HCT116 (cell line): ENCODE measurements around the gene TTLL9. TPM values are rescaled to one million over a fixed set of nuclear protein-coding genes. Genes with fewer than 3 reads are reported as not detected.
"Not testable (repeated sequence)": the region's sequence is repeated elsewhere in the genome, so short reads cannot be mapped to it uniquely, and the experiment has no call there.

Source experiments
- ATAC-seq: fragments of 200-7000 bp; cut with Tn5 transposase; 2 replicates; pipeline ENCODE4 v1.9.1; 2020; ENCODE audit warnings: mild to moderate bottlenecking, moderate library complexity
- BruUV-seq: library from RNA; stranded (reverse); fragments of 400-500 nt; replicated peaks from 2 replicates; lab custom pipeline; 2021; lab: Mats Ljungman, UMichigan
- CTCF ChIA-PET: fragments of 300-600 bp; sonication (Branson Sonifier 250); formaldehyde crosslinking; loops from one replicate; lab custom pipeline; 2021; ENCODE audit warnings: antibody characterized with exemption; lab: Charles Lee
- POLR2A ChIA-PET: fragments of 300-600, 350-600 bp; sonication (Branson Sonifier 250); formaldehyde crosslinking; loops from one replicate; lab custom pipeline; 2021; ENCODE audit warnings: antibody characterized with exemption; lab: Charles Lee
- RAD21 ChIA-PET, 2 experiments: fragments of 300-600 bp; sonication (Branson Sonifier 250); formaldehyde crosslinking; loops; one replicate each; lab custom pipeline; 2023; ENCODE audit warnings: low total read pairs in 2 of 2; ENCODE audit not compliant: uncharacterized antibody in 2 of 2, unreplicated experiment in 2 of 2, low non-redundant PET in 1 of 2; lab: Charles Lee
- DNase-seq: peaks from one replicate; pipeline ENCODE4 v3.0.0-alpha.2; 2010; ENCODE audit warnings: low read depth, low spot score
- H2AFZ ChIP-seq: fragments of 200-600 bp; shearing (Covaris generic), sonication (generic); 2 replicates; pipeline ENCODE4 v1.6.1; 2017; ENCODE audit warnings: low read depth, mixed run types, mixed read lengths, antibody characterized with exemption, low read length; ENCODE audit not compliant: poor library complexity, severe bottlenecking
- H3K27ac ChIP-seq: 2 replicates; pipeline ENCODE4 v1.5.1; 2012; ENCODE audit warnings: low read depth, low read length
- H3K27me3 ChIP-seq: fragments of 200-600 bp; sonication (generic); 2 replicates; pipeline ENCODE4 v1.6.1; 2016; ENCODE audit warnings: mixed run types, low read length, mixed read lengths; ENCODE audit not compliant: insufficient read depth
- H3K36me3 ChIP-seq, 2 experiments: fragments of 200-500 bp in 1 of 2; fragments of 200-600 bp in 1 of 2; sonication (Bioruptor generic) in 1 of 2; sonication (generic) in 1 of 2; 2 replicates each; pipeline versions ENCODE4 v1.5.1 to v1.6.1; 2014 to 2016; ENCODE audit warnings: low read length in 2 of 2, inconsistent platforms in 1 of 2, mixed read lengths in 1 of 2, mixed run types in 1 of 2; ENCODE audit not compliant: insufficient read depth in 2 of 2, control insufficient read depth in 1 of 2
- H3K4me1 ChIP-seq, 2 experiments: fragments of 200-600 bp in 1 of 2; sonication (generic) in 1 of 2; 2 replicates each; pipeline versions ENCODE4 v1.5.1 to v1.6.1; 2012 to 2017; ENCODE audit warnings: low read length in 2 of 2, inconsistent platforms in 1 of 2, mild to moderate bottlenecking in 1 of 2, mixed read lengths in 1 of 2, mixed run types in 1 of 2, moderate library complexity in 1 of 2; ENCODE audit not compliant: insufficient read depth in 2 of 2, control insufficient read depth in 1 of 2
- H3K4me2 ChIP-seq: fragments of 200-600 bp; sonication (generic); 2 replicates; pipeline ENCODE4 v1.6.1; 2017; ENCODE audit warnings: mixed run types, low read length, mixed read lengths
- H3K4me3 ChIP-seq, 2 experiments: fragments of 200-600 bp in 1 of 2; sonication (generic) in 1 of 2; replicated peaks in 1 of 2; 2 replicates each; pipeline ENCODE4 v1.5.1; 2011 to 2016; ENCODE audit warnings: low read length in 2 of 2, control low read depth in 1 of 2, low read depth in 1 of 2, mild to moderate bottlenecking in 1 of 2, mixed read lengths in 1 of 2, mixed run types in 1 of 2
- H3K79me2 ChIP-seq: fragments of 200-600 bp; sonication (generic); 2 replicates; pipeline ENCODE4 v1.6.1; 2017; ENCODE audit warnings: mild to moderate bottlenecking, mixed run types, low read length, moderate library complexity, mixed read lengths; ENCODE audit not compliant: insufficient read depth
- H3K9ac ChIP-seq: fragments of 200-600 bp; sonication (generic); 2 replicates; pipeline ENCODE4 v1.6.1; 2016; ENCODE audit warnings: low read length, mixed read lengths
- H3K9me2 ChIP-seq: fragments of 200-600 bp; sonication (generic), shearing (Covaris generic); 2 replicates; pipeline ENCODE4 v1.6.1; 2017; ENCODE audit warnings: mixed run types, mild to moderate bottlenecking, moderate library complexity; ENCODE audit not compliant: insufficient read depth
- H3K9me3 ChIP-seq, 2 experiments: fragments of 200-500 bp in 1 of 2; fragments of 200-600 bp in 1 of 2; sonication (Bioruptor generic) in 1 of 2; sonication (generic) in 1 of 2; 2 replicates each; pipeline ENCODE4 v1.6.1; 2014 to 2017; ENCODE audit warnings: low read length in 2 of 2, mixed read lengths in 2 of 2, inconsistent platforms in 1 of 2, low read depth in 1 of 2, mild to moderate bottlenecking in 1 of 2, mixed run types in 1 of 2, moderate library complexity in 1 of 2; ENCODE audit not compliant: control insufficient read depth in 1 of 2, insufficient read depth in 1 of 2
- H4K20me1 ChIP-seq: fragments of 200-600 bp; sonication (generic), shearing (Covaris generic); 2 replicates; pipeline ENCODE4 v1.6.1; 2017; ENCODE audit warnings: mixed run types, mild to moderate bottlenecking, moderate library complexity; ENCODE audit not compliant: insufficient read depth
- ATF3 ChIP-seq: IDR thresholded peaks from 2 replicates; pipeline ENCODE4 v1.6.1; 2012
- CBX3 ChIP-seq: IDR thresholded peaks from 2 replicates; pipeline ENCODE4 v1.6.1; 2012; ENCODE audit warnings: low read depth
- CEBPB ChIP-seq: IDR thresholded peaks from 2 replicates; pipeline ENCODE4 v1.6.1; 2012; ENCODE audit warnings: low read depth
- EZH2 ChIP-seq: fragments of 200-600 bp; sonication (generic); IDR thresholded peaks from 2 replicates; pipeline ENCODE4 v1.6.1; 2017; ENCODE audit warnings: antibody characterized with exemption, mixed run types
- MAX ChIP-seq: IDR thresholded peaks from 2 replicates; pipeline ENCODE4 v1.6.1; 2012
- POLR2AphosphoS5 ChIP-seq: IDR thresholded peaks from 2 replicates; pipeline ENCODE4 v1.6.1; 2011; ENCODE audit warnings: mild to moderate bottlenecking, low read depth, low read length, moderate library complexity
- REST ChIP-seq: IDR thresholded peaks from 2 replicates; pipeline ENCODE4 v1.6.1; 2012; ENCODE audit warnings: low read depth
- SIN3A ChIP-seq: IDR thresholded peaks from 2 replicates; pipeline ENCODE4 v1.6.1; 2012; ENCODE audit warnings: low read depth
- SP1 ChIP-seq: IDR thresholded peaks from 2 replicates; pipeline ENCODE4 v1.6.1; 2012; ENCODE audit warnings: low read depth
- intact Hi-C: fragments of 100-400 bp; cut with micrococcal nuclease; formaldehyde crosslinking; loops from 2 replicates; pipeline ENCODE4 v1.10.0; 2022
- total RNA-seq: library from RNA; stranded (reverse); gene quantifications from one replicate; pipeline ENCODE4 v1.2.1, GENCODE V29; 2021; ENCODE audit not compliant: unreplicated experiment

Gene TTLL9
- total RNA-seq, 1 experiment from 2014 or later = not detected

- Histone ChIP-seq H3K4me3 (no peak overlapping the region), H3K36me3 (no peaks in the 10 kb centered on the region), H3K4me1 (no peaks in the 10 kb centered on the region), H3K27me3 (no peaks in the 10 kb centered on the region), H3K27ac (no peak overlapping the region), H4K20me1 (no peaks in the 10 kb centered on the region), H3K79me2 (no peaks in the 10 kb centered on the region), H3K9me2 (no peaks in the 10 kb centered on the region), H3K4me2 (no peak overlapping the region), H3K9me3 (no peaks in the 10 kb centered on the region)
- ChIA-PET RAD21 (no interaction called here), POLR2A (no interaction called here), CTCF (no interaction called here)
- BruUV-seq = no TSS peak
- intact Hi-C loops = no loop called here
- no peak for ATAC-seq
- TF ChIP-seq SP1 = no peak
- TF ChIP-seq, all 23 proteins: peak for 0
- Histone ChIP-seq H2AFZ (no peak overlapping the region), H3K9ac (no peak overlapping the region)
- no peak for DNase-seq
These were observed 46.3 kb downstream of the TTLL9 start for GRCh38 chr20:31916708-31917107.

GRCh38 chr20:31917962-31918412 is 47.6 kb downstream of the TTLL9 start:
- H3K4me3 ChIP-seq, intact Hi-C loops, BruUV-seq, H3K4me1 ChIP-seq, RAD21 ChIA-PET, H4K20me1 ChIP-seq, H3K4me2 ChIP-seq, H2AFZ ChIP-seq, ATAC-seq, POLR2A ChIA-PET, CTCF ChIA-PET, H3K27me3 ChIP-seq, H3K9me3 ChIP-seq, H3K79me2 ChIP-seq, DNase-seq, H3K9me2 ChIP-seq, H3K9ac ChIP-seq, H3K36me3 ChIP-seq, H3K27ac ChIP-seq: not testable (repeated sequence)

GRCh38 chr20:31918466-31919105 is 48.2 kb downstream of the TTLL9 start:
- BruUV-seq = no TSS peak
- TF ChIP-seq ATF3 = no peak
- TF ChIP-seq POLR2AphosphoS5 = no peak
- TF ChIP-seq MAX = no peak
- TF ChIP-seq CBX3 = no peak
- TF ChIP-seq CEBPB = no peak
- TF ChIP-seq REST = no peak
- TF ChIP-seq SIN3A = no peak
- no peak for TF ChIP-seq EZH2
- Histone ChIP-seq H3K9me2 (no peaks in the 10 kb centered on the region), H2AFZ (no peak overlapping the region), H3K4me2 (no peak overlapping the region), H3K9ac (no peak overlapping the region), H3K36me3 (no peaks in the 10 kb centered on the region), H3K9me3 (no peaks in the 10 kb centered on the region), H3K79me2 (no peaks in the 10 kb centered on the region), H3K4me3 (no peak overlapping the region), H3K27ac (no peak overlapping the region), H3K27me3 (no peaks in the 10 kb centered on the region), H4K20me1 (no peaks in the 10 kb centered on the region), H3K4me1 (no peaks in the 10 kb centered on the region)
- ATAC-seq = no peak
- intact Hi-C loops = no loop called here
- ChIA-PET RAD21 (no interaction called here), CTCF (no interaction called here), POLR2A (no interaction called here)
- DNase-seq = no peak
